GM12891 (cell line): ENCODE data around the gene SOBP.

Experiments
- PAX5 ChIP-seq: IDR thresholded peaks from 2 replicates; pipeline ENCODE4 v1.6.1; 2011; ENCODE audit warnings: low read length, moderate library complexity, mild to moderate bottlenecking; ENCODE audit not compliant: insufficient read depth, severe bottlenecking
- POLR2A ChIP-seq: IDR thresholded peaks from 2 replicates; pipeline ENCODE4 v1.6.1; 2011; ENCODE audit warnings: low read depth, low read length, control low read depth
- POLR2AphosphoS5 ChIP-seq: IDR thresholded peaks from 2 replicates; pipeline ENCODE4 v1.6.1; 2011; ENCODE audit warnings: low read depth, low read length, control low read depth
- POU2F2 ChIP-seq: IDR thresholded peaks from 2 replicates; pipeline ENCODE4 v1.6.1; 2011; ENCODE audit warnings: low read depth, mild to moderate bottlenecking, control low read depth, low read length, moderate library complexity
- SPI1 ChIP-seq: IDR thresholded peaks from 2 replicates; pipeline ENCODE4 v1.6.1; 2011; ENCODE audit warnings: low read depth, low read length, control low read depth
- TAF1 ChIP-seq: IDR thresholded peaks from 2 replicates; pipeline ENCODE4 v1.6.1; 2011; ENCODE audit warnings: low read depth, low read length, control low read depth

DNA sequence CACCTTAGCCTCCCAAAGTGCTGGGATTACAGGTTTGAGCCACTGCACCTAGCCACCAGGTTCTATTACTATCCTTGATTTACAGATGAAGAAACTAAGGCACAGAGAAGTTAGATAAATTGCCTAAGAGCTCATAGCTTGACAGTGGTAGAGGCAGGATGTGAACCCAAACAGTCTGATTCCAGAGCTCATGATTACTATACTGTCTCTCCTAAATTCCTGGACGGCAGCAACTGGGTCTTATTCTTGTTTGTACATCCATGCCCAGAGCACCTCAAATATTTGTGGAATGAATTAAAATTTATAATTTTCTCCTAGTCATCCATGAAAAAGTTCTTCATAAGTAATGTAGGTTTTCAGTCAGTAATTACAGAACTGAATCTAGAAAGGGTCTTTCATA is 45.6 kb upstream of the SOBP start:
- no peak for TF ChIP-seq POLR2A
- no peak for TF ChIP-seq POLR2AphosphoS5
- no peak for TF ChIP-seq TAF1
- no peak for TF ChIP-seq SPI1
- TF ChIP-seq PAX5, result no peak
- no peak for TF ChIP-seq POU2F2
